Lung microvascular endothelial cell (primary cell): ENCODE data around the gene LPIN3. TPM values are rescaled to one million over a fixed set of nuclear protein-coding genes. Genes with fewer than 3 reads are reported as not detected.

Experiments
- DNase-seq, 2 donors: peaks; one replicate each; pipeline versions ENCODE4 v3.0.0 to v3.0.0-alpha.2; 2010; ENCODE audit warnings: low read depth in 2 of 2
- total RNA-seq: library from RNA; depleted of rRNA; stranded (reverse); fragments of >200 nt; gene quantifications from 2 replicates; pipeline ENCODE4 v1.2.1, GENCODE V29; 2014

Gene LPIN3
- total RNA-seq, 1 donor from 2014 or later: under 0.01 TPM

DNA sequence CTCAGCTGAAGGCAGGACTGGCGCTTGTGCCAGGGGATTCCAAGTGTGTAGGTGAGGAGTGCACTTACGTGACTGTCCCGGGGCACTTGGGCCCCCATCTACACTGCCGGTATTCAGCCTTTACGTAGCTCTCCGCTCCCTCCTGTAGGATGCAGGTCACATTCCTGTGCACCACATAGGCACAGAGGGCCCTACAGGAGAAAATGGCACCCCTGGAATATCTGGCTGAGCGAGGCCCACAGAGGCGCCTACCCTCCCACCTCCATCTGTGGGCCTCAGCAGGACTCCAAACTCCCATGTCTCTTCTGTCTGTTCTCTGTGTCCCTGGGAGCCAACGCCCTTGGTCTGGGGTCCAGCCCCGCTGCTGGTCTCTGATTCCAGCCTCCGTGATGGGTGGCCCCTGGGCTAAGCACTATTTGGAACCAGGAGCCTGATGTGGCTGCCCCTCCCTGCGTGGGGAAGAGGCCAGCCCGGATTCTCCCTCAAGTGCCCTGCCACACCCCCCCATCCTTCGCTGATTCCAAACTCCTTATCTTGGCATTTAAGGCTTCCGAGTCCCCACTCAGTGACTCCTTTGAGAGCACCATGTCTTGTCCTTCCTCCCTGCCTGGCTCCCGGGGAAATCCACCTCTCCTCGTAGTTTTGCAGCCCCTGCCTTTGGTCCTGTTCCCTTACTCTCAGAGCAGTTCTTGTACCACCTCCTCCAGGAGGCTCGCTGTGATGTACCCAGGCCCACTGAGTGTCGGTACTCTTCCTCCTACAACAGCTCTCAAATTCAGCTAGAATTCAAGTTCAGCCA is 24.5 kb downstream of the LPIN3 start:
- no peak for DNase-seq

DNA sequence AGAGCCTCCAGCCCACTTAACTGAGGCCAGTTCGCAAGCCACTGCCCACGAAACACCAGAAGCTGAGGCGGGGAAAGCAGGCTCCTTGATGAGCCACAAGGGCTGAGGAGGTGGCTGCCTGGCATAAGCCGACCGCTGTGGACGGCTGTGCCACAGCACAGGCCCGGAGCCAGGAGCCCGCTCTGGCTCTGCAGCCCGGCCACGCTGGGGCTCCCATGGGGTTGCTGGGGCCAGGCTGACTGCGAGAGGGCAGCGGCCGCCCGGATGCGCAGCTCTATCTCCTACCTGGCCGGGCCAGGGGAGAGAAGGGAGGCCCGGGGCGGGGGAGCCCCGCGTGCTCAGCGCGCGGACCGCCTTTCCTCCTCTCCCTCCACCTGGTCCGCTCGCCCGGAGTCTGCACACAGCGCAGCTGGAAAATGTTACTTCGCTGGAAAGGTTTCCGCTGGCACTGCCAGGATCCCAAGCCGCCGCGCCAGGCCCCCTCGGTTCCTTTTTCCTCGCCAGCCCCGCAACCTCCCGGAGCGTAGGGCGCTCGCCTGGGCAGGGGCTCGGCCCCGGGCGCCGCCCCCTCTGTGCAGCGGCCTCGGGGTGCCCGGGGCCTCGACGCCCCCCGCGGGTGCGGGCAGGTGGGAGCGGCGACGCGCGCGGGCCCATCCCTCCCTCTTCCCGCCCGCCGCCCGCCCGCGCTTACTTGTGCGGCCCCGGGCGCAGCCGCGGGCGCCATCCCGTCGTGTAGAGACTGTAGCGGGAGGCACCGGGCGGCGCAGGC is 25.3 kb downstream of the LPIN3 start:
- DNase-seq: peak in 1 of 2 donors; percentile 29

DNA sequence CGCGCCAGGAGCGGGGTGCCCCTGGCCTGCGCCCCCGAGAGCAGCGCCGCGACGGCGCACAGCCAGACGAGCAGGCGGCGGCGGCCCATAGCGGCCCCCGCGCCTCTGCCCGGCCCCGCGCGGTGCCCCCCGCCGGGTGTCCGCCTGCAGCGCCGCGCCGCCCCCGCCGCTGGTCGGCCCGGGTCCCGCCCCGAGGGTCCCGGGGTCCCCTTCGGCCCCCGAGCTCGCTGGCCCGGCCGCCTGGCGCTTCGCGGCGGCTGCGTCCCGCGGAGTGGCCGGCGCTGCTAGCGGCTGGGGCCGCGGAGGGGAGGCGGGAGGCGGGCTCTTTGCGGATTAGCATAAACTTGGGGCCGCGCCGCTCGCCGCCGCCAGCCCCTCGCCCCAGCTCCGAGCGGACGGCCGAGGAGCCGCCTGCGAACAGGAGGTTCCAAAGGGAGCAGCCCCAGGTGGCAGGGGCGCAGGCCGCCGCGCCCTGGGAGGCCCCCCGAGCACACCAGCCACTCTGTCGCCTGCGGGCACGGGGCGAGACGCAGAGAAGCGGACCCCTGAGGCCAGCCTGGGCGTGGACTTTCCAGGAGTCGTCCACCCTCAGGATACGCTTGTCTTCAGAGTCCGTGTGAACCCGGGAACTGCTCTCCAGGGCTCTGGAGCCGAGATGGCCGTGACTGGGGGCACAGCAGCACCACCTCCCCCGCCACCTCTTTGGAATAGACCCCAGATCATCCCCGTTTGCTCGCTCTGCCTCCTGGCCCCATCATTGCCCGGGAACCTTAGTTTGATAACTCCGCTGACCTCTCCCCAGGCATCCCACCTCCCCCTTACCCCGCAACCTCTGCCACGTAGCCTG is 26.1 kb downstream of the LPIN3 start, which contains the start of gene EMILIN3:
TSS of gene EMILIN3 (minus strand) at position 273 of the 847 bp plus-strand sequence. CDS start at position 89, 184 bp downstream.
- DNase-seq: no peak

DNA sequence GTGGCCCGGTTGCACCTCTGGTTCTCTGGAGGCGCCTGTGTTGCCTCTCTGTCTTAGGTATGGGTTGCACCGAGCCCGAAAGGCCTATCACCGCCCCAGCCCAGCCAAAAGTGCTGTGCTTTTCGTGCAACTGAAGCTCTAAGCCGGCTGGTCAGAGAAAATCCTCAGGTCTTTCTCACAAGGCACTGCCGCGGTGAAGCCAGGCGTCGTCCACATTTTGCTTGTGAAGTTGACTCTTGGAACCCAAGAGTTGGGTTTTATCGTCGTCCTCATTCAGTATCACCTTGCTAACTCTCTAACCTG is 26.7 kb downstream of the LPIN3 start:
- DNase-seq: no peak

DNA sequence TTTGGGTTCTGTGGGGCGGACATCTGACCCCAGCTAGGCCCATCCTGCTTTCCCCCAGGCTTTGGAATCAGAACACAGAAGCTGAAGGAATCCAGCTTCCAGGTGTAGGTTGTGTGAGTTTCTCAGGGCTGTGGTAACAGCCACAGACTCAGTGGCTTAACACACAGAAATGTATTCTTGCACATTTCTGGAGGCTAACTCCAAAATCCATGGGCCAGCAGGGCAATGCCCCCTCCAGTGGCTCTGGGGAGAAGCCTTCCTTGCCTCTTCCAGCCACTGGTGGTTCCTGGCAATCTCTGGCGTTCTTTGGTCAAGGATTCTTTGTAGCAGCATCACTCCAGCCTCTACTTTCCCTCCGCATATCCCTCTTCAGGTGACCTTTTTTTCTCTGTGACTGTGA is 27.3 kb downstream of the LPIN3 start:
- no peak for DNase-seq

DNA sequence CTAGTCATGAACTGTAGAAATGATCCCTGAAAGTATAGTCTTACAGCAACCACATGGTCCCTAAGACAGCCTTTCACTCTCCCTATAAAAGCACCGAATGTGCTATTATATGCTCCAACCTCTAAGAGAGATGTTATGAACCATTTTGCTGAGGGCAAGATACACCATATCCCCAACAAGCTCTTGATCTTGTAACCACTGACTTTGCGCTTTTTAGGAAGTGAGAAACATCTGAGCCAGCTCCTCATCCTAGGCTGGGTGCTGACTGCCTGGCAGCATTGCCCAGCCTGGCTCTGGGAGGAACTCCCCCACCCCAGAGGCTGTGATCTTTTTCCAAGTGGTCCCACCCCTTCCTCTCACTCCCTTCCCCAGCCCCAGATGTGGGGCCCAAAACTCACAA is 29.1 kb downstream of the LPIN3 start:
- DNase-seq: no peak

DNA sequence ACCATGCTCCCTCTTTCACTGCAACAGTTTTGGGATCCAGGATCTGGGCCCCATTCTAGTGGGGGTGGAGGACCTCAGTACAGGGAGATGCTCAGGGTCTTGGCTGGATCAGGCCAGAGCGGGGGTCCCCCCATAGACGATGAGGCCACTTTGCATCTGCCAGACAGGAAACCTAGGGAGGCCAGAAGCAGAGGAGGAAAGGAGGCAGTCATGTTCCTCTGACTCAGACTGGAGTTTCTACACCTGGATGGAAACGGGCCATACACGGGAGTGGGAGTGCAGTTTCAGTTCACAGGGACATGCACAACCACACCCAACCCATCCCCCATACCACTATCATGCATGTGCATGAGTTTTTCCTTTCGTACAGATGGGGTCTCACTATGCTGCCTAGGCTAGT is 29.6 kb downstream of the LPIN3 start:
- no peak for DNase-seq

DNA sequence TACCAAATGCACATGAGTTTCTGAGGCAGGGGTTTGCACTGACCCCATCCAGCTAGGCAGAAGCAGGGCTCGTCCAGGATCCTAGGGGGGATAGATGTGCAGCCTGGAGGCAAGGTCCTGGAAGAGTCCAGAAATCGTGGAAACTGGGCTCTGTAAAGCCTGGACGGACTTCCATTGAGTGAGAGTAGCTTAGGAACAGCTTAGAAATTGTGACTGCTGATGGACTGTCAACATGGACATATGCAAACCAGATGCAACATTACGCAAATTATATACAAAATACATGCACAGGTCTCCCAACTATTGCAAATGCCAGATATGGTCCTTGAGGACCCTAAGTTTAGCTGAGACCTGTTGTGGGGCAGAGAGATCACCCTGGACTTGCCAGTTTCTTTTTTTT is 30.8 kb downstream of the LPIN3 start:
- DNase-seq: no peak

DNA sequence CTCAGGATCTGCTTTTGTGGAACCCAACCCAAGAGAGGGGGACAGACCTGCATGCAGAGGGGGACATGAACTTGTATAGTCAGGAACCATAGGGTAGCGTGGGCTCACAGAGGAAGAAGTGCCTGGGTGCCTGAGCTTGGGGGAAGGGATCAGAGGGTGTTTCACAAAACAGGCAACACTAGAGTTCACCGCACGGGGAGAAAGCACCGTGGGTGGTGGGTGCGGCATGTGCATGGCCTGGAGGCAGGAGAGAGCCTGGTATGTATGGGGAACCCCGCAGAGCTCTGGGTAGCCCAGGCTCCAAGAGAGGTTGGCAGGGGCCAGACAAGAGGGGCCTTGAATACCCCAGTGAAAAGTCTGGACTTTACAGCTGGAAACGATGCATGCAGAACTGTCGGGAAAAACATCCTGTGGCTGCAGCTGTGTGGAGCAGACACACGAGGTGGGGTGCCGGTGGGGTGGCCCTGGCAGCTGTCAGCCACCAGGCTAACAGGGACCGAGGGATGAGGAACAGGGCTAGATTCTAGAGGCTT is 32.7 kb downstream of the LPIN3 start:
- DNase-seq: no peak

DNA sequence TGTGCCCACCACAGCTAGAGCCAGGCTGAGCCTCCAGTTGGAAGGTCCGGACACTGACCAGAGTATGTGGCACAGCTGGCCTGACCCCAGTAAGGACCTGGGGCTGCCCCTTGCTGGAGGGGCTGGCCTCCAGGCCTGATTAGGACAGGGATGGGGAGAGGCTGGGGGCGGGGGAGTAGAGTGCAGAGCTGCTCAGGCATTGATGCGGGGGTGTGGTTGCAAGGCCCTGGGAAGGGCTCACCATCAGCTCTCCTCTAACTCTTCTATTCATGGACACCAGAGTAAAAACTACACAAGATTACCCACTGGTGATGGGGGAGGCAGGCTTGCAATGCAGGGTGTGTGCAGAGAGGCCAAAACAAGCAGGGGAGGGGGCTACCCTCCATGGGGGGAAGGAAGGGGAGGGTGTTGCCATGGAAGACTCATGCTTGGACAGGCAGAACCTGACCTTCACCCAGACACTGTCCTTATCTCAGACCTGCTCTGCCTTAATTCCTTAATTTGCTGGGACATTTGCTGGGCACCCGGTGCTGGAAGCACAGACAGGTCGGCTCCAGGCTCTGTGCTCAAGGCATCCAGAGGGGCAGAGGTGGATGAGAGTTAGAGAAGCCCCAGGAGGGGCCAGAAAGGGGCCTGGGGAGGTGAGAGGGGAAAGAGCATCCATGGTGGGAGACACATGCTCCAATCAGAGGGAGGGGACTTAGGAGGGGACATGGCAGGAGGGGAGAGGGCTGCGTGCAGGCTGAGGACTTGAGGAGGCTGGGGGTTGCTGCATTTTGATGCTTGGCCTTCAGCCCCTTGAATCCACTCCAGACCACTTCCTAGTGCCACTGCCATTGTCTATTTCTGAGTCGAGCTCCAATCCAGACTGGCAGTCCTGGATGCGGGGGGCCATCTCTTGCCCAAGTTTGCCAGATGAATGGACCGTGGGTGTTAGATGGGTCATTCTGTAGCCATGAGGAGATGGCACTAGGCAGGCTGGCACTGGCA is 33.6 kb downstream of the LPIN3 start:
- no peak for DNase-seq

DNA sequence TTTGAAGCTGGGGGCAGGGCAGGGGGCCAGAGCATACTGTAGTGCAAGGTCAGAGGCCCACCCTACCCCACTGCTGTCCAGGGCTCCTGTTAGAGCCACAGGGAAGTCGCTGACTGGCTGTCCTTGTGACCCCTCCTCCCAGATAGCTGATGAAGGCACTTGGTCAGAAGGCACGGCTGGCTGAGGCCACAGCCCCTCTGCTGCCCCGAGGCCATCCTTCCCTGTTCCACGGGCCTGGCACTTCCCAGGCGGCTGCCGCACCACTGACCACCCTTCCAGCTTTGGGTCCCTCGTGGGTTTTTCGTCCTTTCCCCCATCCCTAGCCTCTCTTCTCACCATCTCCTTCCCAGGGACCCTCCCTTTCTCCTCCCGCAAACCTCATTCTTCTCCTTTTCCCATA is 35.2 kb downstream of the LPIN3 start:
- no peak for DNase-seq

DNA sequence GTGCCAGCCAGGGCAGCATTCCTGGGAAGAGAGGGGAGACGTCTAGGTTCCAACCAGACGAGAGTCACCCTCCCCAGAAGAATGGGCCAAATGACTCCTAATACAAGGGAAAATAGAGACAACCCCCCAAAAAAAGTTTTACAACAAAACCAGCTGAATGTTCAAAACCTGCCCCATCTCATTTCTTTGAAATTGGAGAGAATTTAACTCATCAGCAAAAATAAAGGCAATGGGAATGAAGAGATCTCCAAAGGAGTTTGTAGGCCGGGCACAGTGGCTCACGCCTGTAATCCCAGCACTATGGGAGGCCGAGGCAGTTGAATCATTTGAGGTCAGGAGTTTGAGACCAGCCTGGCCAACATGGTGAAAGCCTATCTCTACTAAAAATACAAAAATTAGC is 35.7 kb downstream of the LPIN3 start:
- no peak for DNase-seq

DNA sequence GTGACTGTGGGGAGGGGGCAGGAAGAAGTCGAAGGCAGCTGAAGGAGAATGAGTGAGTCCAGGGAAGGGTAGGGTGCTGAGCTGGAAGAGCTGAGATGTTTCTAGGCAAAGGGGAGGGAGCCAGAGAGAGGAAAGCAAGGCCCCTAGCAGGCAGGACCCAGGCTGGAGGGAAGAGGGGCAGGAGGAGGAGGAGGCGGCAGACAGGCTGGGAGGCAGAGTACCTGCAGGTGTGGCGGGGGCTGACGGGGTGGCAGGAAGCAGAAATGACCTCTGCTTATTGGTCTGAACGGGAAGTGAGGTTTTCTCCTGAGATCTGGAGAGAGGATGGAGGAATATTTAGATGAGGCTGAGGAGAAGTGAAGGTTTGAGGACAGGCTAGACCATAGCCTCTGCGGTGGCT is 36.7 kb downstream of the LPIN3 start:
- DNase-seq: no peak

DNA sequence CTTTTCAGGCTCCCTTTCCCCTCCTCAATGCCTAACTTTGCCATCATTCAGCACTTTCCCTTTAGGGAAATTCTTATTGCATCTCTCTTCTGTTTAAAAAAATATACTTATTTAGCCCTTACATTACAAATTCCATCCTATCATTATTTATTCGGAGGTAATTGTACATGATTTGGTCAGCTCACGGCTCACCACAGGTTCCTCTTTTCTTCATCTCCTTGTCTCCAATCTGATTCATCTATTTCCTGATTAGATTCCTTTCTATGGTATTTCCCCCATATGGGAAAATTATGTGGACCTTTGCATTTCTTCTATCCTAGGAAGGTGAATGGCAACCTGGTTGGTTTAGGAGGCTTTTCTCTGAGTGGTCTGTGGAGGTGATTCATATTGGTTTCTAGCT is 38.9 kb downstream of the LPIN3 start:
- no peak for DNase-seq

DNA sequence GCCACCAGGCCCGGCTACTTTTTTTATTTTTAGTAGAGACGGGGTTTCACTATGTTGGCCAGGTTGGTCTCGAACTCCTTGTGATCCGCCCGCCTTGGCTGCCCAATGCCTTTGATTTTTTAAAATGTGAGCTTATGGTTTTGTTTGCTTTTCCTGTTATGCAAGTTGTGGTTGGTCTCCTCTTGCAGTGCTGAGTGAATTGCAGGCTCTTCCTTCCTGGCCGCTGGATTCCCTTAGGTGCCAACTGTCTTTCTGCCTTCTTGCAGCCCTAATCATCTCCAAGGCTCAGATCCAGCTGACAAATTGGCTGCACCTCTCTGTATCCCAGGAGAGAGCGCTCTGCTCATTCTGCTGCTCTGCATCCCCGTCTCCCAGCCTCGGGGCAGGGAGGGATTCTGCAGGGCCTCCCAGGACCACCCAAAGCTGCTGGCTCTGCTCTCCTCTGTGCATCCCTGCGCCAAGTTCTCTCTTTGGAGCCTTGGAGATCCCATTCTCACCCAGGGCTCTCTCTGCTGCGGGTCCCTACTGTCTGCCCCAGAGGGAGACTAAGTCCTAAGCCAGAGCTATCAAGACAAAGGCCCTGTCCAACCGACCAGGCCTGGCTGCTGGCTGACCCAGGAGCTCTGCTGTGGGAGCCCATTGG is 40.1 kb downstream of the LPIN3 start:
- no peak for DNase-seq

DNA sequence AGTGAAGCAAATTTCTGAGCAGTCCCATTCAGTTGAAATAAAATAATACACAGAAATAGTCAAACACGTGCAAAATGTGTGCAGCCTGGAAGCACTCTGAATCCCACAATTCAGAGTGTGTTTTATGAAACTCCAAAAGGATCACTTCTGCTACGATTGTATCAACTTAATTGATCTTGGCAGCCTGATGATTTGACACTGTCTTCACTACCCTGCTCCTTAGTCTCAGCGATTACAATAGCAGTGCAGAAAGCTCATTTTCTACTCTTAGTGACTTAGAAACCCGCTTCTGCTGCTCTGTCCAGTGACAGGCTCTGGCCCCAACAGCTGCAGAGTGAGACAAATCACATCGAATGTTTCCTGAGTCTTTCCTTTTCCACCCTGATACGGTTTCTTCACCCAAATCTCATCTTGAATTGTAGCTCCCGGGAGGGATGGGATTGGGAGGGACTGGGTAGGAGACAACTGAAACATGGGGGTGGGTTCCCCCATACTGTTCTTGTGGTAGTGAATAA is 42.2 kb downstream of the LPIN3 start:
- no peak for DNase-seq

DNA sequence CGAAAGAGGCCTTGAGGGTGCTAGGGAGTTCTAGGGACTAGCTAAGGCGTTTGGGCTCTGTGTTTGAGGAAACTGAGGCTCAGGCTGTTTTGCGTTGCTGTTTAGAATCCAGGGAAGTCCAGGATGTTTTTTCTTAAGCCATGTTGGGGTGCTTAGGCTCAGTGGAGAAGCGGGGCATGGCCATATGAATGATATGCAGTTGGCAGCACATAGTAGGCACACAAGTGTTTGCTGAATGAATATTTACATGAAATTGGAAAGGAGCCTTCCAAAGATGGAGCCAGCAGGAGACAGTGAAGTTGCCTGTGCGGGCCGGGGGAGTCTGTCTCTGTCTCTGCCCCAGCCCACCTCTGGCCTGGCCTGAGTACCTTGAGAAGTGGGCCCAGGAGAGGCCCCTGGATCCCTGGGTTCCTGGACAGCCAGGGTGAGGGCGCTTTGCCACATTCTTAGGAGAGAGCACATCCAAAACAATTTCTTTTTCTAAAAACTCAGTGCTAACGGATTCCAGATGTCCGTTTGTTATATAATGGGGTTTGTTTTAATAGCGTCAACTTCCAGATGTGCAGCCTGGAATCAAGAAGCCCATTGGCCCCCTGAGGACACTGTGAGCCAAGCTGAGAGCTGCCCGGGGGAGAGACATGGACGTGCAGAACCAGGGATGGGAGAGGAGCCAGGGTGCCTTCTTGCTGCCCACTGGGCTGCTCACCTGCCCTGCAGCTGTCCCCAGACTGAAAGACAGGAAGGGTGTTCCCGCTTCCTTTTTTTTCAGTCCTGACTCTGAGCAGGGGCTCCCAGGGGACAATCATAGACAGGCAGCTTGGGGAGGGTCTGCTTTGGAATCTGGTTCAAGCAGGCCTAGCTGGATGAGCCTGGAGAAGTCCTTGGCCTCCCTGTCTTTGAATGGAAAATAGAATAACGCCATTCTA is 46.1 kb downstream of the LPIN3 start:
- DNase-seq: no peak

DNA sequence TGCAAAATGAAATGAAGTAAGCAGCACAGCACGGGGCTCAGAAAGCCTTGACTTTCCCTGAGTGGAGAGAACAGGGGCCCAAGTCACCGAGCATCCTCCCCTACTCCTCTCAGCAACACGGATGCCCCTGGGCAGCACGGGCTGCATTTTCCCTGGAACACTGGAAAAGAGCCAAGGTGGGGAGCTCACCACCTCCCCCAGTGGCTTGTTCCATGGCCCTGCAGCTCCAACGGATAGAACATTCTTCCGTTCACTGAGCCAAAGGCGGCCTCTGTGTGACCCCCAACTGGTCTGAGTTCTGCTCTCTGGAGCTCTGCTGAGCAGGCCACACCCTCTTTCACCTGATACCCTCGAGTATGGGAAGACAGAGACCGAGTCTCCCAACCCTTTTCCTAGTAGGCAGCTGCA is 46.8 kb downstream of the LPIN3 start:
- peak in 1 of 2 donors; percentile 74 for DNase-seq

DNA sequence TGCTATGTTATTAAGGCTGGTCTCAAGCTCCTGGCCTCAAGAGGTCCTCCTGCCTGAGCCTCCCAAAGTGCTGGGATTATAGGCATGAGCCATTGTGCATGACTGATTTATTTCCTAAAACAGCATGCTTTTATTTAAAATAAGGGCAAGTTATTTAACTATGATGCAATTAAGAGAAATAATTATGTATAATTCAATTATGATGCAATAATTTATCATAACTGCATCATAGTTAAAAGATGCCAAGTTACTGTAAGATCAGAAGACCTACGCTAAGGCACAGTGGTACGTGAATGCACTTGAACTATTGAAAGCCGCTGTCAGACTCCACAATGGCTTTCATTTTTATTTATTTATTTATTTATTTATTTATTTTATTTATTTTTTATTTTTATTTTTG is 50.3 kb downstream of the LPIN3 start:
- no peak for DNase-seq
